Mucosa of rectum (tissue), 2 donors: ENCODE data around the gene CERS6.

Source experiments
- H3K27ac ChIP-seq, 2 donors: one replicate each; pipeline ENCODE4 v1.7.0; 2013; ENCODE audit warnings: inconsistent platforms in 2 of 2, low read depth in 2 of 2, low read length in 2 of 2
- H3K27me3 ChIP-seq, 2 donors: one replicate each; pipeline ENCODE4 v1.7.0; 2013; ENCODE audit warnings: low read length in 2 of 2; ENCODE audit not compliant: control insufficient read depth in 2 of 2, insufficient read depth in 2 of 2
- H3K36me3 ChIP-seq, 2 donors: one replicate each; pipeline ENCODE4 v1.7.0; 2013; ENCODE audit warnings: low read length in 2 of 2; ENCODE audit not compliant: control insufficient read depth in 2 of 2, insufficient read depth in 2 of 2
- H3K4me1 ChIP-seq, 2 donors: one replicate each; pipeline ENCODE4 v1.7.0; 2013; ENCODE audit warnings: low read length in 2 of 2, mild to moderate bottlenecking in 1 of 2; ENCODE audit not compliant: control insufficient read depth in 2 of 2, insufficient read depth in 2 of 2
- H3K4me3 ChIP-seq, 2 donors: one replicate each; pipeline ENCODE4 v1.7.0; 2013; ENCODE audit warnings: low read length in 2 of 2
- H3K9ac ChIP-seq, 2 donors: one replicate each; pipeline ENCODE4 v1.7.0; 2013; ENCODE audit warnings: low read length in 2 of 2, low read depth in 1 of 2, mild to moderate bottlenecking in 1 of 2
- H3K9me3 ChIP-seq, 2 donors: one replicate each; pipeline ENCODE4 v1.7.0; 2013; ENCODE audit warnings: low read length in 2 of 2; ENCODE audit not compliant: control insufficient read depth in 2 of 2
- donor health status: healthy.
- donor health status: Normal muscosa, but diverticular disease.

Gene CERS6

DNA sequence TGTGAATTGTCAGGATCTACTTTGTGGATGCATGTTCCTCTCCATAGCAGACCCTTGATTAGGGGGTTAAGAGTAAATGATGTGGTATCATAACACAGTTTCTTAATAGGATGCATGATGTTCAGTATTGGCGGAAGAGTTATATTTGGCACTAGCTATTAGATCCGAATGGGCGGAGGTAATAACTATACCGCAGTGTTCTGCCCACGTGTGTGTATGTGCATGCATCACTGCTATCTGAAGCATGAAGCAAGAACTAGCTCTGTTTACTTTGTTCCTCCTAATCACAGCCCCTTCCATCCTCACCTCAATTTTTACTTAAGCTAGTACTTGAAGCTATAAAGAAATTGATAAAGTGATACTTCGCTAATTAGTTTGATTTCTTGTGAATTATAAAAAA lies 186.8 kb downstream of the CERS6 start:
- H3K9ac ChIP-seq = no peak overlapping the region
- no peaks in the 10 kb centered on the region for H3K36me3 ChIP-seq
- no peak overlapping the region for H3K4me3 ChIP-seq
- peaks cover 9 to 15% of the 10 kb centered on the region in 2 donors for H3K4me1 ChIP-seq
- no peaks in the 10 kb centered on the region for H3K27me3 ChIP-seq
- no peaks in the 10 kb centered on the region for H3K9me3 ChIP-seq
- H3K27ac ChIP-seq = no peak overlapping the region

GRCh38 chr2:168643979-168644378 lies 187.9 kb downstream of the CERS6 start:
- no peak overlapping the region for H3K27ac ChIP-seq
- H3K27me3 ChIP-seq = no peaks in the 10 kb centered on the region
- no peaks in the 10 kb centered on the region for H3K9me3 ChIP-seq
- H3K36me3 ChIP-seq = no peaks in the 10 kb centered on the region
- no peak overlapping the region for H3K9ac ChIP-seq
- H3K4me1 ChIP-seq = peaks cover 9 to 14% of the 10 kb centered on the region in 2 donors
- H3K4me3 ChIP-seq = no peak overlapping the region

- H3K9ac ChIP-seq = no peak overlapping the region
- H3K27me3 ChIP-seq = no peaks in the 10 kb centered on the region
- H3K4me3 ChIP-seq = no peak overlapping the region
- no peaks in the 10 kb centered on the region for H3K9me3 ChIP-seq
- no peaks in the 10 kb centered on the region for H3K36me3 ChIP-seq
- no peak overlapping the region for H3K27ac ChIP-seq
- no peaks in the 10 kb centered on the region for H3K4me1 ChIP-seq
These were observed 189.7 kb downstream of the CERS6 start for GRCh38 chr2:168645696-168646338.

DNA sequence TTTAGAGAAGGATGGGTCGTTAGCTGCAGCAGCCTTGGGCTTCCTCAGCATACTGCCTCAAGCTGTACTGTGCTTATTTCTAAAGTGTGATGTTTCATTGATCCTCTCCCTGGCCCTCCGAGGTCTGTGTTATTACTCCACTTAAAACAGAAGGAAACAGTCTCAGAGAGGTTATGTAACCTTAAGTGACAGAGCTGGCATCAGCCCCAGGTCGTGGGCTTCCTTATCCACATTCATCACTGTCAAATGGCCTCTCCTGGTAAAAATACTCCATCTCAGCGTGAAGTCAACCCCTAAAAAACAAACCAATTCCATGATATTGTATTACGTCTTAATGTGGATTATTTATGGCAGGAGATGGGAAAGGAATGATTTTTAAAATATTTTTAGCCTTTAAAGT lies 193.0 kb downstream of the CERS6 start:
- H3K4me1 ChIP-seq = peaks cover 0 to under 1% of the 10 kb centered on the region in 2 donors
- H3K27ac ChIP-seq = no peak overlapping the region
- no peaks in the 10 kb centered on the region for H3K9me3 ChIP-seq
- H3K27me3 ChIP-seq = no peaks in the 10 kb centered on the region
- H3K9ac ChIP-seq = no peak overlapping the region
- H3K36me3 ChIP-seq = no peaks in the 10 kb centered on the region
- H3K4me3 ChIP-seq = no peak overlapping the region

DNA sequence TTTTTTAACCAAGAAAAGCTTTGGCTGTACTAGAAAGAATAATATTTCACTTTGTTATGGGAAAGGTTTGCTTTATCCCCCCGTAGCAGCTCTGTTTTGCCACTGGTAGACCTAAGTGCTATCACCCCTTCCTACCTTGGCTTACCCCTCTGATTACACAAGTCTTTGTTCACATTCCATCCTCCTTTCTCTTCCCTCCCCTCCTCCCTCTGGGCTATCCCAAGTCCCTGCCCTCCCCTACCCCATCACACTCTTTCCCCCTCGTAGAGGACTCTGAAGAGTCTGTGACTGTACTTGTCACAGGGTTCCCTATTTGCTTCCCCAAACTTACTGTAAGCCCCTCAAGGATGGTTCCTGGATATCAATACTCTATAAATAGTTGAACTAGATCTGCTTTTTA lies 193.5 kb downstream of the CERS6 start:
- Histone ChIP-seq H3K4me3 (no peak overlapping the region), H3K27ac (no peak overlapping the region), H3K4me1 (peaks cover 0 to 5% of the 10 kb centered on the region in 2 donors), H3K36me3 (no peaks in the 10 kb centered on the region), H3K9ac (no peak overlapping the region), H3K27me3 (no peaks in the 10 kb centered on the region), H3K9me3 (no peaks in the 10 kb centered on the region)

- H3K9ac ChIP-seq = no peak overlapping the region
- H3K27ac ChIP-seq = no peak overlapping the region
- peaks cover 0 to 10% of the 10 kb centered on the region in 2 donors for H3K4me1 ChIP-seq
- H3K4me3 ChIP-seq = no peak overlapping the region
- no peaks in the 10 kb centered on the region for H3K9me3 ChIP-seq
- no peaks in the 10 kb centered on the region for H3K36me3 ChIP-seq
- no peaks in the 10 kb centered on the region for H3K27me3 ChIP-seq
These were observed 194.1 kb downstream of the CERS6 start for GRCh38 chr2:168650139-168650538.

- Histone ChIP-seq H3K36me3 (no peaks in the 10 kb centered on the region), H3K4me1 (peaks cover 0 to 10% of the 10 kb centered on the region in 2 donors), H3K4me3 (no peak overlapping the region), H3K27ac (no peak overlapping the region), H3K27me3 (no peaks in the 10 kb centered on the region), H3K9me3 (no peaks in the 10 kb centered on the region), H3K9ac (no peak overlapping the region)
These were observed 194.7 kb downstream of the CERS6 start for GRCh38 chr2:168650781-168651180.

GRCh38 chr2:168652997-168653921 lies 197.2 kb downstream of the CERS6 start:
- H3K9ac ChIP-seq = no peak overlapping the region
- H3K27ac ChIP-seq = no peak overlapping the region
- no peaks in the 10 kb centered on the region for H3K9me3 ChIP-seq

GRCh38 chr2:168654705-168655104 lies 198.6 kb downstream of the CERS6 start:
- H3K36me3 ChIP-seq = no peaks in the 10 kb centered on the region
- no peak overlapping the region for H3K4me3 ChIP-seq
- no peaks in the 10 kb centered on the region for H3K9me3 ChIP-seq
- no peak overlapping the region for H3K9ac ChIP-seq
- H3K4me1 ChIP-seq = peaks cover 0 to 10% of the 10 kb centered on the region in 2 donors
- H3K27me3 ChIP-seq = no peaks in the 10 kb centered on the region
- peak overlapping the region; percentile 49 to 51 for H3K27ac ChIP-seq

More at GRCh38 chr2:168652997-168653921, 197.2 kb downstream of the CERS6 start:
- peaks cover 0 to 10% of the 10 kb centered on the region in 2 donors for H3K4me1 ChIP-seq
- no peak overlapping the region for H3K4me3 ChIP-seq
- no peaks in the 10 kb centered on the region for H3K27me3 ChIP-seq
- no peaks in the 10 kb centered on the region for H3K36me3 ChIP-seq

DNA sequence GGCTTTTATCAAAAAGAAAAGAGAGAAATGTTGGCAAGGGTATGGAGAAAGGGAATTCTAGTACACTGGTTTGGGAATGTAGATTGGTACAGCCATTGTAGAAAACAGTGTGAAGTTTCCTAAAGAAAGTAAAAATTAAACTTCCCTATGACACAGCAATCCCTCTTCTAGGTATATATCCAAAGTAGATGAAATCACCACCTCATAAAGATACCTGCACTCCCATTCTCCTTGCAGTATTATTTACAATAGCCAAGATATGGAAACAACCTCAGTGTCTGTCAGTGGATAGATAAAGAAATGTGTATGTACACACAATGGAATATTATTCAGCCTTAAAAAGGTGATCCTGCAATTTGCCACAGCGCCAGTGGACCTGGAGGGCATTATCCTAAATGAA lies 199.1 kb downstream of the CERS6 start:
- peak overlapping the region; percentile 49 to 51 for H3K27ac ChIP-seq
- no peak overlapping the region for H3K4me3 ChIP-seq
- H3K9ac ChIP-seq = no peak overlapping the region
- H3K9me3 ChIP-seq = no peaks in the 10 kb centered on the region
- H3K4me1 ChIP-seq = peaks cover 0 to 10% of the 10 kb centered on the region in 2 donors
- no peaks in the 10 kb centered on the region for H3K36me3 ChIP-seq
- no peaks in the 10 kb centered on the region for H3K27me3 ChIP-seq
